Measurements from ENCODE around the gene KATNBL1.

GRCh38 chr15:34243226-34243625 is 33.3 kb upstream of the KATNBL1 start:
- TF ChIP-seq, protein P1, sequence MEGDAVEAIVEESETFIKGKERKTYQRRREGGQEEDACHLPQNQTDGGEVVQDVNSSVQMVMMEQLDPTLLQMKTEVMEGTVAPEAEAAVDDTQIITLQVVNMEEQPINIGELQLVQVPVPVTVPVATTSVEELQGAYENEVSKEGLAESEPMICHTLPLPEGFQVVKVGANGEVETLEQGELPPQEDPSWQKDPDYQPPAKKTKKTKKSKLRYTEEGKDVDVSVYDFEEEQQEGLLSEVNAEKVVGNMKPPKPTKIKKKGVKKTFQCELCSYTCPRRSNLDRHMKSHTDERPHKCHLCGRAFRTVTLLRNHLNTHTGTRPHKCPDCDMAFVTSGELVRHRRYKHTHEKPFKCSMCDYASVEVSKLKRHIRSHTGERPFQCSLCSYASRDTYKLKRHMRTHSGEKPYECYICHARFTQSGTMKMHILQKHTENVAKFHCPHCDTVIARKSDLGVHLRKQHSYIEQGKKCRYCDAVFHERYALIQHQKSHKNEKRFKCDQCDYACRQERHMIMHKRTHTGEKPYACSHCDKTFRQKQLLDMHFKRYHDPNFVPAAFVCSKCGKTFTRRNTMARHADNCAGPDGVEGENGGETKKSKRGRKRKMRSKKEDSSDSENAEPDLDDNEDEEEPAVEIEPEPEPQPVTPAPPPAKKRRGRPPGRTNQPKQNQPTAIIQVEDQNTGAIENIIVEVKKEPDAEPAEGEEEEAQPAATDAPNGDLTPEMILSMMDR (IDR thresholded peaks at IDR 0.05; ENCODE audit: poor library complexity) = no peak
- TF ChIP-seq EZH2 (IDR thresholded peaks at IDR 0.05; ENCODE audit: borderline replicate concordance) (no peak), EZH2phosphoT487 (IDR thresholded peaks at IDR 0.05; ENCODE audit: low read depth, severe bottlenecking, unreplicated experiment) (no peak)
